Activated CD8-positive, alpha-beta T cell treated with anti-CD3 and anti-CD28 coated beads for 36 hours (primary cell): Measurements from ENCODE around the gene SPAG16. TPM values are rescaled to one million over a fixed set of nuclear protein-coding genes. Genes with fewer than 3 reads are reported as not detected.

Experiments
- ATAC-seq: fragments of 200-7000 bp; cut with Tn5 transposase; one replicate; pipeline ENCODE4 v1.10.0; 2021; ENCODE audit warnings: mild to moderate bottlenecking, moderate library complexity
- CTCF ChIA-PET: fragments of 350-600 bp; sonication (Branson Sonifier 250); formaldehyde crosslinking; loops from one replicate; lab custom pipeline; 2021; ENCODE audit warnings: antibody characterized with exemption; lab: Charles Lee
- POLR2A ChIA-PET: fragments of 350-600 bp; sonication (Branson Sonifier 250); formaldehyde crosslinking; loops from one replicate; lab custom pipeline; 2021; ENCODE audit warnings: antibody characterized with exemption; lab: Charles Lee
- DNase-seq: peaks from one replicate; pipeline ENCODE4 v3.0.0-alpha.2; 2020
- H3K27ac Mint-ChIP-seq: one replicate; pipeline ENCODE4 v1.8.0; 2021; ENCODE audit warnings: mild to moderate bottlenecking, mixed read lengths
- H3K27me3 Mint-ChIP-seq: one replicate; pipeline ENCODE4 v1.8.0; 2021; ENCODE audit warnings: mixed read lengths
- H3K36me3 Mint-ChIP-seq: one replicate; pipeline ENCODE4 v1.8.0; 2021; ENCODE audit warnings: low read depth, mixed read lengths
- H3K4me1 Mint-ChIP-seq: one replicate; pipeline ENCODE4 v1.8.0; 2021; ENCODE audit warnings: low read depth, mixed read lengths
- H3K4me3 Mint-ChIP-seq: one replicate; pipeline ENCODE4 v1.8.0; 2021; ENCODE audit warnings: mild to moderate bottlenecking, moderate library complexity, mixed read lengths
- H3K9me3 Mint-ChIP-seq: one replicate; pipeline ENCODE4 v1.8.0; 2021; ENCODE audit warnings: mixed read lengths
- intact Hi-C: fragments of 100-400 bp; cut with micrococcal nuclease; formaldehyde crosslinking; loops from one replicate; pipeline ENCODE4 v1.10.0; 2022
- total RNA-seq, 2 experiments: library from RNA; stranded (reverse); gene quantifications; one replicate each; pipeline ENCODE4 v1.2.3, GENCODE V29; 2021
- TF ChIP-seq, protein P1 (sequence below): fragments of 200-600 bp; IDR thresholded peaks from one replicate; pipeline ENCODE4 v1.8.0; 2022; ENCODE audit warnings: antibody characterized with exemption, mild to moderate bottlenecking

SPAG16 gene
- total RNA-seq, 2 experiments from 2014 or later: 9.4 to 11.7 TPM

DNA sequence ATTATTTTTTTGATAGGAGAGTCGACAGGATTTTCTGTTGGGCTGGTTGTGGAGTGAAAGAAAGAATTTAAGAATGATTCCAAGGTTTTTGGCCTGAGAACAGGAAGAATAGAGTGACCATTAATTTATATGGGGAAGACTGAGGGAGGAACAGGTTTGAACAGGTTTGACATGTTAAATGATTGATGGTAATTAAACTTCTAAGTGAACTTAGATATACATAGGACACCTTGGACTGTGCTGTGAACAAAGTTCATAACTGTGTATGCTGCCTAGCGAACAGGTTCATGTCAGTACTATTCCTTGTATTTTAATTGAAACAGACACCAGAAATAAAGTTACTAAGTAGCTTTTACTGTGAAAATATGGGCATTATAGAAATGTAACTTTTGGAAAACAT lies 212.0 kb downstream of the SPAG16 start:
- ATAC-seq (no peak), DNase-seq (no peak)
- Mint-ChIP-seq H3K27me3 (no peaks in the 10 kb centered on the region), H3K9me3 (no peaks in the 10 kb centered on the region), H3K4me3 (no peak overlapping the region), H3K36me3 (no peaks in the 10 kb centered on the region), H3K27ac (no peak overlapping the region), H3K4me1 (no peaks in the 10 kb centered on the region)
- ChIA-PET CTCF (no interaction called here), POLR2A (no interaction called here)
- intact Hi-C loops: no loop called here
- TF ChIP-seq, protein P1, sequence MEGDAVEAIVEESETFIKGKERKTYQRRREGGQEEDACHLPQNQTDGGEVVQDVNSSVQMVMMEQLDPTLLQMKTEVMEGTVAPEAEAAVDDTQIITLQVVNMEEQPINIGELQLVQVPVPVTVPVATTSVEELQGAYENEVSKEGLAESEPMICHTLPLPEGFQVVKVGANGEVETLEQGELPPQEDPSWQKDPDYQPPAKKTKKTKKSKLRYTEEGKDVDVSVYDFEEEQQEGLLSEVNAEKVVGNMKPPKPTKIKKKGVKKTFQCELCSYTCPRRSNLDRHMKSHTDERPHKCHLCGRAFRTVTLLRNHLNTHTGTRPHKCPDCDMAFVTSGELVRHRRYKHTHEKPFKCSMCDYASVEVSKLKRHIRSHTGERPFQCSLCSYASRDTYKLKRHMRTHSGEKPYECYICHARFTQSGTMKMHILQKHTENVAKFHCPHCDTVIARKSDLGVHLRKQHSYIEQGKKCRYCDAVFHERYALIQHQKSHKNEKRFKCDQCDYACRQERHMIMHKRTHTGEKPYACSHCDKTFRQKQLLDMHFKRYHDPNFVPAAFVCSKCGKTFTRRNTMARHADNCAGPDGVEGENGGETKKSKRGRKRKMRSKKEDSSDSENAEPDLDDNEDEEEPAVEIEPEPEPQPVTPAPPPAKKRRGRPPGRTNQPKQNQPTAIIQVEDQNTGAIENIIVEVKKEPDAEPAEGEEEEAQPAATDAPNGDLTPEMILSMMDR: no peak

DNA sequence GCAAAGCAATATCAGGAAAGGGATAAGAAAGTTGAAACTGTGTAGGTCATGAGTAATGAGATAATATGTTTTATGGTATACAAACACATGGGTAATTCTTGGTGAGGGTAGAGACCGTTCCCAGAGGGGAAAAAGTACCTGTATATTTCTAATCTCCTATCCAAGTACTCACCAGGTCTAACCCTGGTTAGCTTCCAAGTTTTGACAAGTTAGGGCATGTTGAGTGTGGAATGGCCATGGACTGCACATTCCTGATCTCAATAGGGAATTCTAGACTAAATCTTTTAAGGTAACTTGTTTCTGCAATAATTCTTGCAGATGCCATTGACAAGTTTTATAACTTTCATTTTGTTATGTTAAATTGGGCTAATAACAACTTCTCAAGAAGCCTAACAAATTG lies 216.6 kb downstream of the SPAG16 start:
- Mint-ChIP-seq H3K4me1 (no peaks in the 10 kb centered on the region), H3K36me3 (no peaks in the 10 kb centered on the region), H3K9me3 (no peaks in the 10 kb centered on the region), H3K4me3 (no peak overlapping the region), H3K27ac (no peak overlapping the region), H3K27me3 (no peaks in the 10 kb centered on the region)
- no peak for DNase-seq
- intact Hi-C loops: no loop called here
- POLR2A ChIA-PET: no interaction called here
- TF ChIP-seq, protein P1: no peak
- no peak for ATAC-seq
- CTCF ChIA-PET: interaction anchor here (0.7 kb wide), 1 partner anchor 15 kb away, joined by 3 read pairs; no protein-coding TSS in a partner anchor

DNA sequence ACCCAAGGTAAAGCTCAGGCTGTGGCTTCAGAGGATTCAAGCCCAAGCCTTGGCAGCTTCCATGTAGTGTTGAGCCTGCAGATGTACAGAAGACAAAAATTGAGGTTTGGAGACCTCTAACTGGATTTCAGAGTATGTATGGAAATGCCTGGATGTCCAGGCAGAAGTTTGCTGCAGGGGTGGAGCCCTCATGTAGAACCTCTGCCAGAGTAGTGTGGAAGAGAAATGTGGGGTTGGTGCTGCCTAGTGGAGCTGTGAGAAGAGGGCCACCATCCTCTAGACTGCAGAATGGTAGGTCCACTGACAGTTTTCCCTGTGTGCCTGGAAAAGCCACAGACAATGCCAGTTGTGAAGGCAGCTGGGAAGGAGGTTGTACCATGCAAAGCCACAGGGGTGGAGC lies 239.9 kb downstream of the SPAG16 start:
- H3K36me3 Mint-ChIP-seq: no peaks in the 10 kb centered on the region
- intact Hi-C loops: no loop called here
- no peak overlapping the region for H3K27ac Mint-ChIP-seq
- ChIA-PET CTCF (no interaction called here), POLR2A (no interaction called here)
- H3K27me3 Mint-ChIP-seq: no peaks in the 10 kb centered on the region
- no peak overlapping the region for H3K4me3 Mint-ChIP-seq
- DNase-seq (no peak), ATAC-seq (no peak)
- H3K4me1 Mint-ChIP-seq: no peaks in the 10 kb centered on the region
- TF ChIP-seq, protein P1: no peak
- peaks cover 18% of the 10 kb centered on the region for H3K9me3 Mint-ChIP-seq

DNA sequence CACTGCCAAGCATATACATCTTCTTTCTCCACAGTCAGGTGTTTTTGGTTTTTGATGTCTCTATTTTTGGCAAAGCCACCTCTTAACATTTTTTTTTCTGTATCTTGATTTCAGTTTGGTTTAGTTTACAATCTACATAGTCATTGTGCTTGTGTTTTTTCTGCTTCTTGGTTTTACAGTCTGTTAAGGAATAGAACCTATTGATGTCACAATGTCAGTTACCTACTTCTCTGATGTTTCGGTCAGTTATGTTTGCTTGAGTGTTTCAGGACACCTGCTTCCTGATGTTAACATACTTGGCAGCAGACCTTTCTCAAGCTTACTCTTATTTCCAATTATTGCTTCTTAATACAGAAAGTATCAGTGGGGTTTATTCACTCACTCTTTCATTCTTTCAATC lies 253.3 kb downstream of the SPAG16 start:
- ATAC-seq (no peak), DNase-seq (no peak)
- Mint-ChIP-seq H3K9me3 (no peaks in the 10 kb centered on the region), H3K36me3 (no peaks in the 10 kb centered on the region), H3K4me1 (no peaks in the 10 kb centered on the region), H3K4me3 (no peak overlapping the region), H3K27ac (no peak overlapping the region), H3K27me3 (no peaks in the 10 kb centered on the region)
- POLR2A ChIA-PET: no interaction called here
- CTCF ChIA-PET: interaction anchor here (0.6 kb wide), 1 partner anchor 663 kb away, joined by 3 read pairs; no protein-coding TSS in a partner anchor
- TF ChIP-seq, protein P1: no peak
- intact Hi-C loops: no loop called here

DNA sequence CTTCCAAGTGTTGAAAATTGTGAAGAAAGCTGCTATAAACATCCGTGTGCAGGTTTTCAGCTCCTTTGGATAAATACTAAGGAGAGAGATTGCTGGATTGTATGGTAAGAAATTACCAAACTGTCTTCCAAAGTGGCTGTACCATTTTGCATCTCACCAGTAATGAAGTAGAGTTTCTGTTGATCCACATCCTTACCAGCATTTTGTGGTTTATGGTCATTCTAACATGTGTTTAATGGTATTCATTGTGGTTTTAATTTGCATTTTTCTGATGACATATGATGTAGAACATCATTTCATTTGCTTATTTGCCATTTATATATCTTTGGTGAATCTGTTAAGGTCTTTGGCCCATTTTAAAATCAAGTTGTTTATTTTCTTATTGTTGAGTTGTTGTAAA lies 260.7 kb downstream of the SPAG16 start:
- intact Hi-C loops: no loop called here
- H3K27ac Mint-ChIP-seq: no peak overlapping the region
- POLR2A ChIA-PET: no interaction called here
- no peaks in the 10 kb centered on the region for H3K27me3 Mint-ChIP-seq
- H3K9me3 Mint-ChIP-seq: peaks cover 3% of the 10 kb centered on the region
- TF ChIP-seq, protein P1: no peak
- no peaks in the 10 kb centered on the region for H3K4me1 Mint-ChIP-seq
- ATAC-seq (no peak), DNase-seq (no peak)
- no peak overlapping the region for H3K4me3 Mint-ChIP-seq
- no peaks in the 10 kb centered on the region for H3K36me3 Mint-ChIP-seq
- CTCF ChIA-PET: no interaction called here
